Vagina (tissue), 2 donors: ENCODE results near the gene ARHGEF12. TPM values are rescaled to one million over a fixed set of nuclear protein-coding genes. Genes with fewer than 3 reads are reported as not detected.

ENCODE experiments used
- DNase-seq, 2 donors: peaks; one replicate each; pipeline ENCODE4 v3.0.0-alpha.2; 2017; ENCODE audit errors: extremely low spot score in 2 of 2
- H3K27ac ChIP-seq: fragments of 200-600 bp; sonication (generic); one replicate; pipeline ENCODE4 v1.5.1; 2019
- H3K27me3 ChIP-seq: fragments of 200-600 bp; sonication (generic); one replicate; pipeline ENCODE4 v1.5.1; 2019
- H3K36me3 ChIP-seq, 2 donors: fragments of 200-600 bp; sonication (generic); one replicate each; pipeline ENCODE4 v1.5.1; 2017 to 2019
- H3K4me1 ChIP-seq: fragments of 200-600 bp; sonication (generic); one replicate; pipeline ENCODE4 v1.5.1; 2019
- H3K4me3 ChIP-seq, 2 donors: fragments of 200-600 bp; sonication (generic); 1 replicate in 1 of 2; 2 replicates in 1 of 2; pipeline ENCODE4 v1.5.1; 2016 to 2019
- H3K9me3 ChIP-seq: fragments of 200-600 bp; sonication (generic); one replicate; pipeline ENCODE4 v1.5.1; 2019
- CTCF ChIP-seq, 3 experiments: fragments of 450-650 bp in 2 of 3; fragments of 200-600 bp in 1 of 3; sonication (generic) in 1 of 3; IDR thresholded peaks; one replicate each; pipeline ENCODE4 v1.5.1; 2017 to 2019; ENCODE audit warnings: antibody characterized with exemption in 3 of 3, mild to moderate bottlenecking in 2 of 3, moderate library complexity in 2 of 3
- POLR2A ChIP-seq, 2 donors: fragments of 450-650 bp; IDR thresholded peaks; one replicate each; pipeline ENCODE4 v1.6.1; 2017; ENCODE audit warnings: antibody characterized with exemption in 2 of 2, mild to moderate bottlenecking in 2 of 2, moderate library complexity in 2 of 2
- POLR2AphosphoS5 ChIP-seq, 2 donors: sonication (generic); formaldehyde crosslinking; IDR thresholded peaks; one replicate each; pipeline ENCODE4 v1.9.0; 2017; ENCODE audit warnings: antibody characterized with exemption in 2 of 2, mild to moderate bottlenecking in 2 of 2, low read depth in 1 of 2; ENCODE audit not compliant: insufficient read depth in 1 of 2
- intact Hi-C: fragments of 100-400 bp; cut with DNase I; formaldehyde crosslinking; loops from one replicate; pipeline ENCODE4 v1.15.1; 2023
- total RNA-seq: library from RNA; depleted of rRNA; stranded (reverse); fragments of >200 nt; gene quantifications from one replicate; pipeline ENCODE4 v1.2.3, GENCODE V29; 2016

The ARHGEF12 gene
- total RNA-seq, 1 donor from 2014 or later: 106 TPM

GRCh38 chr11:120354068-120354467 lies 17.9 kb downstream of the ARHGEF12 start:
- TF ChIP-seq CTCF (IDR thresholded peaks at IDR 0.05): no peak
- no peak for TF ChIP-seq POLR2A (IDR thresholded peaks at IDR 0.05)
- no peak for TF ChIP-seq POLR2AphosphoS5 (IDR thresholded peaks at IDR 0.05; ENCODE audit: insufficient read depth in 1 of 2, low read depth in 1 of 2)
- peaks cover 40% of the 10 kb centered on the region for H3K4me1 ChIP-seq
- intact Hi-C loops: no loop called here

GRCh38 chr11:120354779-120355178 lies 18.6 kb downstream of the ARHGEF12 start:
- Histone ChIP-seq H3K27ac (no peak overlapping the region), H3K36me3 (no peaks in the 10 kb centered on the region), H3K27me3 (no peaks in the 10 kb centered on the region), H3K4me3 (no peak overlapping the region), H3K9me3 (no peaks in the 10 kb centered on the region), H3K4me1 (peaks cover 35% of the 10 kb centered on the region)
- TF ChIP-seq CTCF (IDR thresholded peaks at IDR 0.05): no peak
- TF ChIP-seq POLR2AphosphoS5 (IDR thresholded peaks at IDR 0.05; ENCODE audit: insufficient read depth in 1 of 2, low read depth in 1 of 2): no peak
- TF ChIP-seq POLR2A (IDR thresholded peaks at IDR 0.05): no peak
- no peak for DNase-seq
- intact Hi-C loops: no loop called here

More at GRCh38 chr11:120354068-120354467, 17.9 kb downstream of the ARHGEF12 start:
- Histone ChIP-seq H3K4me3 (no peak overlapping the region), H3K9me3 (no peaks in the 10 kb centered on the region), H3K27me3 (no peaks in the 10 kb centered on the region), H3K36me3 (no peaks in the 10 kb centered on the region), H3K27ac (no peak overlapping the region)
- DNase-seq: no peak

- no peaks in the 10 kb centered on the region for H3K27me3 ChIP-seq
- no peak overlapping the region for H3K27ac ChIP-seq
- no peak for DNase-seq
- H3K4me1 ChIP-seq: peaks cover 41% of the 10 kb centered on the region
- no peaks in the 10 kb centered on the region for H3K9me3 ChIP-seq
- intact Hi-C loops: no loop called here
- no peaks in the 10 kb centered on the region for H3K36me3 ChIP-seq
- TF ChIP-seq POLR2AphosphoS5 (IDR thresholded peaks at IDR 0.05; ENCODE audit: insufficient read depth in 1 of 2, low read depth in 1 of 2): no peak
- no peak overlapping the region for H3K4me3 ChIP-seq
Measured at GRCh38 chr11:120357620-120358019, 21.4 kb downstream of the ARHGEF12 start.

GRCh38 chr11:120358729-120359128 lies 22.5 kb downstream of the ARHGEF12 start:
- Histone ChIP-seq H3K27ac (no peak overlapping the region), H3K36me3 (no peaks in the 10 kb centered on the region), H3K4me3 (no peak overlapping the region), H3K9me3 (no peaks in the 10 kb centered on the region), H3K4me1 (peaks cover 41% of the 10 kb centered on the region), H3K27me3 (no peaks in the 10 kb centered on the region)
- TF ChIP-seq POLR2AphosphoS5 (IDR thresholded peaks at IDR 0.05; ENCODE audit: insufficient read depth in 1 of 2, low read depth in 1 of 2) (no peak), CTCF (IDR thresholded peaks at IDR 0.05) (no peak), POLR2A (IDR thresholded peaks at IDR 0.05) (no peak)
- DNase-seq: no peak
- intact Hi-C loops: no loop called here

GRCh38 chr11:120363436-120363835 lies 27.2 kb downstream of the ARHGEF12 start:
- intact Hi-C loops: no loop called here
- Histone ChIP-seq H3K27ac (no peak overlapping the region), H3K36me3 (no peaks in the 10 kb centered on the region)

More at GRCh38 chr11:120363436-120363835, 27.2 kb downstream of the ARHGEF12 start:
- Histone ChIP-seq H3K27me3 (no peaks in the 10 kb centered on the region), H3K9me3 (no peaks in the 10 kb centered on the region), H3K4me1 (peaks cover 14% of the 10 kb centered on the region), H3K4me3 (no peak overlapping the region)
- TF ChIP-seq POLR2A (IDR thresholded peaks at IDR 0.05) (no peak), CTCF (IDR thresholded peaks at IDR 0.05) (no peak), POLR2AphosphoS5 (IDR thresholded peaks at IDR 0.05; ENCODE audit: insufficient read depth in 1 of 2, low read depth in 1 of 2) (no peak)
- no peak for DNase-seq
